ENCODE results near the gene MLH1. TPM values are rescaled to one million over a fixed set of nuclear protein-coding genes. Genes with fewer than 3 reads are reported as not detected.

The MLH1 gene
- total and polyA plus RNA-seq, 2 of the 8 experiments (the other 6 are each of a cell fraction or from before 2014, with no cell fraction given), result 36.4 to 47.3 TPM

DNA sequence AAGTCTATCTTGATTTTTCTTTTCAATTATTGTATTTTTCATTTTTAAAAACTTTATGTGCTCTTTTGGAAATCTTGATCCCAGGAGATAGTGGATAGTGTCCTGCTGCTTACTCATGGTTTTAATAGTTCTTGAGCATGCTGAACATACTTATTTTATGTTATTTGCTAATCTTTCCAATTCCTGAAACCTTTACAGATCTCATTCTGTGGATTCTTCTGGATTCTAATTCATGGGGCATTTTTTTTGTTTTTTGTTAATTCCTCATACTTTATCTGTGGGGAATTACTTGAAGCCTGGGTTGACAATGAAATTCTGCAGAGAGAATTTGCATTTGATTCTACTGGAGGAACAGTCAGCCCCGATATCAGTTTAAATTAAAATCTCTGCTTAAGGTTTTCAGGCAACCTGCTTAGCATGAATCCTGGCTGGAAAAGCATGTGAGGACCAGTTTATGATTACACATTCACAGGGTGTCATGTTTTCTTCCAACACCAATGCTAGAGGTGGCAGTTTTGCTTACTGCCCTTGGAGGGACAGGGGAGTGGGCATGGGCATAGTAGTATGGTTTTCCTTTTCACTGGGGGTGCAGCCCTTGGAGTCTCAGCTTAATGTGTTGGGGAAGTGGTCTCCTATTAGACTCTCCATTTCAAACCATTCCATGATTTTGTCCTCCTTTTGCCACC is 46.0 kb downstream of the MLH1 start:
- WGBS, 2 experiments (ENCODE audit: extremely low coverage in 1 of 2, insufficient coverage in 1 of 2, insufficient read length in 1 of 2, insufficient replicate concordance in 2 of 2, low coverage in 1 of 2, low lambda C conversion rate in 2 of 2, missing lambda C conversion rate in 1 of 2), result 100% methylated on average over 1 of the region's 1 CpG; no CpG with 5 or more reads in 1 of the 2 experiments
- Histone ChIP-seq H2BK5ac (ENCODE audit: low read depth, low read length) (no peak overlapping the region), H3K23me2 (ENCODE audit: low read depth, low read length) (no peaks in the 10 kb centered on the region), H4K5ac (ENCODE audit: insufficient read length, low read depth, low read length) (no peak overlapping the region), H3K4me3 (ENCODE audit: extremely low read depth in 1 of 4, insufficient read depth in 2 of 4, low read depth in 3 of 4, low read length in 4 of 4) (no peak overlapping the region), H2BK12ac (ENCODE audit: low read depth, low read length) (no peak overlapping the region), H2BK15ac (ENCODE audit: low read length) (no peak overlapping the region), H3K14ac (ENCODE audit: insufficient read length) (no peak overlapping the region), H3K27ac (ENCODE audit: low read depth, low read length) (no peak overlapping the region), H2BK120ac (replicated peaks; ENCODE audit: low read depth, low read length) (no peak overlapping the region), H3K18ac (ENCODE audit: extremely low read depth, low read length) (no peak overlapping the region), H3K4me2 (ENCODE audit: insufficient read depth in 1 of 2, low read depth in 2 of 2, low read length in 2 of 2) (no peak overlapping the region), H3K23ac (ENCODE audit: insufficient read length) (no peak overlapping the region), H3K4me1 (replicated peaks in 1 of 4; ENCODE audit: control insufficient read depth in 3 of 4, insufficient read depth in 4 of 4, low read length in 3 of 4) (no peaks in the 10 kb centered on the region), H2AFZ (ENCODE audit: low read length) (no peak overlapping the region), H3K79me1 (ENCODE audit: low read depth, low read length) (no peaks in the 10 kb centered on the region), H3K79me2 (ENCODE audit: control insufficient read depth in 1 of 2, insufficient read depth in 2 of 2, low read length in 2 of 2) (no peaks in the 10 kb centered on the region), H2AK5ac (ENCODE audit: low read depth, low read length) (no peak overlapping the region), H2BK20ac (ENCODE audit: low read length) (no peak overlapping the region), H3K4ac (replicated peaks; ENCODE audit: insufficient read length, low read depth, low read length) (no peak overlapping the region), H3K56ac (replicated peaks; ENCODE audit: insufficient read length, low read depth, low read length) (no peak overlapping the region), H3K9me3 (ENCODE audit: insufficient read depth in 2 of 2, low read depth in 1 of 2, low read length in 1 of 2) (0 out of 4 replicates have a peak, but pooled peaks cover 0 to 3% of the 10 kb centered on the region in 2 experiments), H3K36me3 (ENCODE audit: control insufficient read depth in 2 of 4, insufficient read depth in 4 of 4, low read length in 3 of 4) (peaks cover 7 to 61% (median 37%) of the 10 kb centered on the region in 4 experiments; a peak in 7 of 8 replicates), H4K20me1 (replicated peaks in 1 of 2; ENCODE audit: control insufficient read depth in 1 of 2, insufficient read depth in 2 of 2, low read length in 2 of 2) (no peaks in the 10 kb centered on the region), H3K9ac (replicated peaks in 1 of 4; ENCODE audit: extremely low read depth in 1 of 4, low read depth in 3 of 4, low read length in 3 of 4) (no peak overlapping the region), H4K8ac (ENCODE audit: extremely low read depth, insufficient read depth, low read length) (no peak overlapping the region), H4K91ac (replicated peaks; ENCODE audit: insufficient read length, low read length) (no peak overlapping the region), H3K27me3 (replicated peaks in 1 of 4; ENCODE audit: control insufficient read depth in 3 of 4, extremely low read depth in 1 of 4, insufficient read depth in 3 of 4, low read length in 3 of 4) (no peaks in the 10 kb centered on the region)
- no peak for TF ChIP-seq CBX5 (IDR thresholded peaks at IDR 0.05; ENCODE audit: low read depth, low read length)
- no peak for TF ChIP-seq BRCA1 (IDR thresholded peaks at IDR 0.05; ENCODE audit: low read depth, low read length)
- no peak for TF ChIP-seq RXRA (IDR thresholded peaks at IDR 0.05; ENCODE audit: insufficient read depth, low read depth, low read length)
- FAIRE-seq (no peak), DNase-seq (ENCODE audit: low read depth in 1 of 2, low spot score in 2 of 2) (no peak)
- CTCF ChIA-PET (ENCODE audit: partially characterized antibody), result no interaction called here
- POLR2A ChIA-PET (ENCODE audit: partially characterized antibody), result interaction anchor here (1.0 to 2.4 kb wide), 2 partner anchors 10 to 46 kb away, joined by 3 to 5 read pairs; partner anchors contain the start of genes EPM2AIP1 and MLH1

All from H1 (cell line).